GM19467 (cell line): Measurements from ENCODE around the gene KIF19.
"Not testable (repeated sequence)": the region's sequence is repeated elsewhere in the genome, so short reads cannot be mapped to it uniquely, and the experiment has no call there.

Source experiments
- ATAC-seq: cut with Tn5 transposase; IDR thresholded peaks from one replicate; pipeline ENCODE4 v1.9.1; 2021; ENCODE audit warnings: mild to moderate bottlenecking, moderate library complexity; ENCODE audit not compliant: unreplicated experiment

The KIF19 gene

GRCh38 chr17:74387365-74388218 is 61.6 kb downstream of the KIF19 start:
- no peak for ATAC-seq

- no peak for ATAC-seq
Observed at GRCh38 chr17:74389084-74389753, 63.2 kb downstream of the KIF19 start.

GRCh38 chr17:74389937-74390679 is 64.1 kb downstream of the KIF19 start:
- ATAC-seq, result no peak

- no peak for ATAC-seq
Observed at GRCh38 chr17:74390680-74391653, 64.9 kb downstream of the KIF19 start.

- no peak for ATAC-seq
Observed at GRCh38 chr17:74391771-74392170, 65.7 kb downstream of the KIF19 start.

GRCh38 chr17:74392848-74393247 is 66.8 kb downstream of the KIF19 start:
- no peak for ATAC-seq

GRCh38 chr17:74393346-74393942 is 67.4 kb downstream of the KIF19 start:
- ATAC-seq, result no peak

GRCh38 chr17:74394275-74394950 is 68.4 kb downstream of the KIF19 start:
- no peak for ATAC-seq

- ATAC-seq, result no peak
Observed at GRCh38 chr17:74394977-74395376, 69.0 kb downstream of the KIF19 start.

GRCh38 chr17:74396567-74396966 is 70.5 kb downstream of the KIF19 start:
- ATAC-seq, result no peak

GRCh38 chr17:74402048-74402447 is 76.0 kb downstream of the KIF19 start:
- no peak for ATAC-seq

- ATAC-seq, result no peak
Observed at GRCh38 chr17:74403512-74404137, 77.6 kb downstream of the KIF19 start.

GRCh38 chr17:74404218-74404617 is 78.2 kb downstream of the KIF19 start:
- ATAC-seq, result no peak

GRCh38 chr17:74404789-74405188 is 78.8 kb downstream of the KIF19 start:
- ATAC-seq, result no peak

- ATAC-seq, result not testable (repeated sequence)
Observed at GRCh38 chr17:74405311-74405710, 79.3 kb downstream of the KIF19 start.
